GM12878 (cell line): ENCODE measurements around the gene HERPUD2. TPM values are rescaled to one million over a fixed set of nuclear protein-coding genes. Genes with fewer than 3 reads are reported as not detected.

Source experiments
- BACH1 ChIP-seq: fragments of 450-650 bp; IDR thresholded peaks from 2 replicates; pipeline ENCODE4 v1.6.1; 2017; ENCODE audit warnings: mild to moderate bottlenecking, borderline replicate concordance
- BCLAF1 ChIP-seq: fragments of 450-650 bp; IDR thresholded peaks from 2 replicates; pipeline ENCODE4 v1.6.1; 2017; ENCODE audit warnings: antibody characterized with exemption, mild to moderate bottlenecking, moderate library complexity
- CUX1 ChIP-seq: IDR thresholded peaks from 2 replicates; pipeline ENCODE4 v1.6.1; 2012; ENCODE audit warnings: improper control_type of control experiment, low read depth, low read length; ENCODE audit not compliant: insufficient replicate concordance
- HSF1 ChIP-seq: fragments of 150-350 bp; IDR thresholded peaks from 2 replicates; pipeline ENCODE4 v1.6.1; 2014; ENCODE audit warnings: mild to moderate bottlenecking, low read depth, low read length
- MLLT1 ChIP-seq: fragments of 450-650 bp; IDR thresholded peaks from 2 replicates; pipeline ENCODE4 v1.6.1; 2016; ENCODE audit warnings: mild to moderate bottlenecking
- NFIC ChIP-seq: IDR thresholded peaks from 2 replicates; pipeline ENCODE4 v1.6.1; 2012; ENCODE audit warnings: low read depth, mild to moderate bottlenecking, inconsistent platforms, low read length, moderate library complexity
- NKRF ChIP-seq: fragments of 450-650 bp; conservative IDR thresholded peaks from 2 replicates; pipeline ENCODE4 v1.6.1; 2017; ENCODE audit warnings: mild to moderate bottlenecking, moderate library complexity
- NR2C1 ChIP-seq: fragments of 450-650 bp; IDR thresholded peaks from 2 replicates; pipeline ENCODE4 v1.6.1; 2017; ENCODE audit warnings: antibody characterized with exemption, mild to moderate bottlenecking, moderate library complexity
- POLR2AphosphoS5 ChIP-seq: IDR thresholded peaks from 2 replicates; pipeline ENCODE4 v1.6.1; 2011; ENCODE audit warnings: mild to moderate bottlenecking, low read length, inconsistent platforms
- RB1 ChIP-seq: fragments of 450-650 bp; formaldehyde crosslinking; IDR thresholded peaks from 2 replicates; pipeline ENCODE4 v1.6.1; 2017; ENCODE audit warnings: mild to moderate bottlenecking, borderline replicate concordance
- SPI1 ChIP-seq: IDR thresholded peaks from 2 replicates; pipeline ENCODE4 v1.6.1; 2011; ENCODE audit warnings: low read depth, mild to moderate bottlenecking, low read length, moderate library complexity, borderline replicate concordance; ENCODE audit not compliant: insufficient read depth
- polyA plus RNA-seq, 11 experiments: library from polyadenylated mRNA; depleted of rRNA in 4 of 11; unstranded in 6 of 11; stranded (reverse) in 5 of 11; fragments of >200 nt; fragmentation: Nextera tagmentation in 4 of 11; fragmentation: Illumina TruSeq in 1 of 11; extraction: Ambion mirVana in 4 of 11; extraction: Trizol in 1 of 11; gene quantifications; 1 replicate in 1 of 11; 2 replicates in 10 of 11; pipeline versions ENCODE4 v1.2.1 to v1.2.3, GENCODE V29; 2011 to 2016; ENCODE audit warnings: inconsistent platforms in 2 of 11, missing spikeins in 2 of 11, low read depth in 1 of 11
- total RNA-seq, 4 experiments: library from RNA; depleted of rRNA in 3 of 4; stranded (reverse); fragments of >200 nt in 3 of 4; fragmentation: Illumina TruSeq in 1 of 4; extraction: Trizol in 1 of 4; gene quantifications; 2 replicates each; pipeline versions ENCODE4 v1.2.1 to v1.2.3, GENCODE V29; 2013 to 2021

The HERPUD2 gene
- total and polyA plus RNA-seq, 10 of the 15 experiments (the other 5 are each of a cell fraction or from before 2014, with no cell fraction given): 4.7 to 69.6 (median 13.9) TPM

GRCh38 chr7:35705932-35706461 is 11.1 kb upstream of the HERPUD2 start (continued):
- TF ChIP-seq CUX1 (no peak), NR2C1 (no peak), NFIC (no peak), BACH1 (no peak), MLLT1 (no peak), BCLAF1 (no peak), POLR2AphosphoS5 (no peak), HSF1 (no peak), SPI1 (no peak), RB1 (no peak), NKRF (no peak)
